Natural killer cell (primary cell): ENCODE measurements around the gene MYO18B. TPM values are rescaled to one million over a fixed set of nuclear protein-coding genes. Genes with fewer than 3 reads are reported as not detected.

Experiments
- ATAC-seq, 3 donors: fragments of 150-1000 bp in 2 of 3; fragments of 200-7000 bp in 1 of 3; cut with Tn5 transposase; 1 replicate in 1 of 3; 2 replicates in 2 of 3; pipeline ENCODE4 v1.10.0; 2021; ENCODE audit warnings: mild to moderate bottlenecking in 2 of 3, moderate library complexity in 2 of 3
- DNase-seq, 2 donors: peaks; one replicate each; pipeline versions ENCODE4 v3.0.0 to v3.0.0-alpha.2; 2013 to 2021; ENCODE audit warnings: mixed read lengths in 1 of 2
- H3K27ac ChIP-seq: one replicate; pipeline ENCODE4 v1.5.1; 2013; ENCODE audit warnings: mild to moderate bottlenecking, low read length
- H3K27me3 ChIP-seq: one replicate; pipeline ENCODE4 v1.6.1; 2013; ENCODE audit warnings: low read length; ENCODE audit not compliant: control insufficient read depth, insufficient read depth
- H3K36me3 ChIP-seq: one replicate; pipeline ENCODE4 v1.6.1; 2013; ENCODE audit warnings: low read length; ENCODE audit not compliant: control insufficient read depth, insufficient read depth
- H3K4me1 ChIP-seq: one replicate; pipeline ENCODE4 v1.6.1; 2013; ENCODE audit warnings: low read length; ENCODE audit not compliant: control insufficient read depth, insufficient read depth
- H3K4me3 ChIP-seq: one replicate; pipeline ENCODE4 v1.5.1; 2013; ENCODE audit warnings: low read length
- H3K9me3 ChIP-seq: one replicate; pipeline ENCODE4 v1.6.1; 2013; ENCODE audit warnings: low read length; ENCODE audit not compliant: control insufficient read depth, insufficient read depth
- H3K27ac Mint-ChIP-seq, 2 donors: one replicate each; pipeline ENCODE4 v1.8.0; 2022; ENCODE audit warnings: mild to moderate bottlenecking in 2 of 2, mixed read lengths in 2 of 2, moderate library complexity in 1 of 2
- H3K27me3 Mint-ChIP-seq, 2 donors: one replicate each; pipeline ENCODE4 v1.8.0; 2022; ENCODE audit warnings: low read depth in 2 of 2, mixed read lengths in 2 of 2
- H3K36me3 Mint-ChIP-seq: one replicate; pipeline ENCODE4 v1.8.0; 2022; ENCODE audit warnings: mixed read lengths
- H3K4me1 Mint-ChIP-seq, 2 donors: one replicate each; pipeline ENCODE4 v1.8.0; 2022; ENCODE audit warnings: mixed read lengths in 2 of 2
- H3K4me3 Mint-ChIP-seq: one replicate; pipeline ENCODE4 v1.8.0; 2022; ENCODE audit warnings: mild to moderate bottlenecking, moderate library complexity, mixed read lengths
- H3K9me3 Mint-ChIP-seq, 2 donors: one replicate each; pipeline ENCODE4 v1.8.0; 2022; ENCODE audit warnings: mixed read lengths in 2 of 2
- WGBS: methylation state at CpG from one replicate; pipeline ENCODE4 v1.1.7; 2013; ENCODE audit warnings: missing lambda C conversion rate; ENCODE audit not compliant: insufficient coverage; 5-methylcytosine and 5-hydroxymethylcytosine counted together
- intact Hi-C: fragments of 100-400 bp; cut with micrococcal nuclease; formaldehyde crosslinking; loops from one replicate; pipeline ENCODE4 v1.14.2; 2022
- total RNA-seq, 4 donors: library from RNA; stranded (reverse); fragments of 120-200 nt in 1 of 4; gene quantifications; one replicate each; pipeline versions ENCODE4 v1.2.3 to v1.2.4, GENCODE V29; 2013 to 2022
- TF ChIP-seq, protein P1 (sequence below): fragments of 200-600 bp; IDR thresholded peaks from one replicate; pipeline ENCODE4 v1.8.0; 2022; ENCODE audit warnings: antibody characterized with exemption

Gene MYO18B
- total RNA-seq, 3 donors from 2014 or later (not counting 1 experiment from before 2014, with no cell fraction given) = 0.07 to 0.14 (median 0.10) TPM

DNA sequence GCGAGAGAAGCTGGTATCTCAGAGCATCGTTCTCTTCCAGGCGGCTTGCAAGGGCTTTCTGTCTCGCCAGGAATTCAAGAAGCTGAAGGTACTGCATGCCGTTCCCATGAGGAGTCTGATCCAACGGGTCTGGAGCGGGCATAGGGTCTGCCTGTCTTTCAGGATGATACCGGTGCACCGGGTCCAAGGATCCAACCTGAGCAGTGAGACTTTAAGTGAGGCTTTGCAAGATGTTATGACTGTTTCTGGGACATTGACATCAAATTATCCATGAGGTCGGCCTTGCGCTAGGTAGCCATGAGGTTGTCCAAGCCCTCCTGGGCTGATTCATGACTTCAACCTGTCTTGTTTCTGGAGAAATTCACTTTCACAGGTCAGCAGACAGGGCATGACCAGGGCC is 132.3 kb downstream of the MYO18B start:
- WGBS = 92% methylated on average over 11 of the region's 11 CpGs
- Histone ChIP-seq H3K36me3 (no peaks in the 10 kb centered on the region), H3K4me3 (no peak overlapping the region), H3K27me3 (no peaks in the 10 kb centered on the region), H3K4me1 (no peaks in the 10 kb centered on the region), H3K27ac (no peak overlapping the region), H3K9me3 (no peaks in the 10 kb centered on the region)
- DNase-seq (no peak), ATAC-seq (no peak)
- Mint-ChIP-seq H3K27me3 (peaks cover 2 to 16% of the 10 kb centered on the region in 2 donors), H3K27ac (no peak overlapping the region), H3K4me1 (no peaks in the 10 kb centered on the region), H3K4me3 (no peak overlapping the region), H3K36me3 (no peaks in the 10 kb centered on the region), H3K9me3 (no peaks in the 10 kb centered on the region)
- intact Hi-C loops = no loop called here
- TF ChIP-seq, protein P1, sequence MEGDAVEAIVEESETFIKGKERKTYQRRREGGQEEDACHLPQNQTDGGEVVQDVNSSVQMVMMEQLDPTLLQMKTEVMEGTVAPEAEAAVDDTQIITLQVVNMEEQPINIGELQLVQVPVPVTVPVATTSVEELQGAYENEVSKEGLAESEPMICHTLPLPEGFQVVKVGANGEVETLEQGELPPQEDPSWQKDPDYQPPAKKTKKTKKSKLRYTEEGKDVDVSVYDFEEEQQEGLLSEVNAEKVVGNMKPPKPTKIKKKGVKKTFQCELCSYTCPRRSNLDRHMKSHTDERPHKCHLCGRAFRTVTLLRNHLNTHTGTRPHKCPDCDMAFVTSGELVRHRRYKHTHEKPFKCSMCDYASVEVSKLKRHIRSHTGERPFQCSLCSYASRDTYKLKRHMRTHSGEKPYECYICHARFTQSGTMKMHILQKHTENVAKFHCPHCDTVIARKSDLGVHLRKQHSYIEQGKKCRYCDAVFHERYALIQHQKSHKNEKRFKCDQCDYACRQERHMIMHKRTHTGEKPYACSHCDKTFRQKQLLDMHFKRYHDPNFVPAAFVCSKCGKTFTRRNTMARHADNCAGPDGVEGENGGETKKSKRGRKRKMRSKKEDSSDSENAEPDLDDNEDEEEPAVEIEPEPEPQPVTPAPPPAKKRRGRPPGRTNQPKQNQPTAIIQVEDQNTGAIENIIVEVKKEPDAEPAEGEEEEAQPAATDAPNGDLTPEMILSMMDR = no peak

DNA sequence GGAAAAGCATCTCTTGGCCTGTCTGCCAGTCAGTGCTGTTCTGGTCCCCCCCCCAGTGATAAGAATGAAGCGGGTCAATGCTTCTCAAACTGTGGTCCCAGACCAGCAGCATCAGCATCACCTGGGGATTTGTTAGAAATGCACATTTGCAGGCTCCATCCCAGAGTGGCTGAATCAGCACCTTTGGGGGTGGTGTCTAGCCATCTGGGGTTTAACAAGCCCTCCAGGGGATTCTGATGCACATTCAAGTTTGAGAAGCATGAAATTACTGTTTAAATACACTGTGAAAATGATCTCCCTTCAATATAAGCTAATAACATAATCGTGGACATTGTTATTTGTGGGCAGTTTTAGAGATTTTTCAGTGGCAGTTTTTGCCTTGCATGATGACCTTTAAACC is 133.5 kb downstream of the MYO18B start:
- H3K27ac Mint-ChIP-seq = no peak overlapping the region
- H3K4me1 Mint-ChIP-seq = no peaks in the 10 kb centered on the region
- Histone ChIP-seq H3K36me3 (no peaks in the 10 kb centered on the region), H3K27me3 (no peaks in the 10 kb centered on the region), H3K9me3 (no peaks in the 10 kb centered on the region), H3K4me3 (no peak overlapping the region), H3K4me1 (no peaks in the 10 kb centered on the region), H3K27ac (no peak overlapping the region)
- ATAC-seq (no peak), DNase-seq (no peak)
- H3K27me3 Mint-ChIP-seq = peaks cover 5 to 20% of the 10 kb centered on the region in 2 donors
- 59% methylated on average over 1 of the region's 2 CpGs for WGBS
- intact Hi-C loops = no loop called here
- no peaks in the 10 kb centered on the region for H3K9me3 Mint-ChIP-seq
- TF ChIP-seq, protein P1 = no peak
- H3K36me3 Mint-ChIP-seq = no peaks in the 10 kb centered on the region
- no peak overlapping the region for H3K4me3 Mint-ChIP-seq

DNA sequence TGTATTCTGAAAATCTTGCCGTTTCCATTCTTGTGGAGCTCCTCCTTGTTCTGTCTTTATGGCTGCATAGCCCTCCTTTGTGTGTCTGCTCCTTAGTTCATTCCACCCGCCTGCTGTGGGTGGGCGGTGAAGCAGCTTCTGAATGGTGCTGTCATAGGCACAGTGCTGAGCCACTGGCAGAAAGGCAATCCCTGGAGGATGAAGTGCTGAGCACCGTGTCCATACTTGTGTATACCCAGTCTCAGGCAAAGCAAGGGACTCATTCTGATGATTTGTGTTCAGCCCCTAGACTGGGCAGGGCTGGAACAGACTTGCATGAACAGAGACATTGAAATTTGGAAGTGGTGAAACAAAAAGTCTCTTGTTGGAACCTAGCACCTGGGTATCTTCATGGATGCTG is 134.9 kb downstream of the MYO18B start:
- Histone ChIP-seq H3K9me3 (no peaks in the 10 kb centered on the region), H3K27ac (no peak overlapping the region), H3K27me3 (no peaks in the 10 kb centered on the region), H3K4me1 (no peaks in the 10 kb centered on the region), H3K36me3 (no peaks in the 10 kb centered on the region), H3K4me3 (no peak overlapping the region)
- no peak overlapping the region for H3K4me3 Mint-ChIP-seq
- ATAC-seq (no peak), DNase-seq (no peak)
- peaks cover 9 to 20% of the 10 kb centered on the region in 2 donors for H3K27me3 Mint-ChIP-seq
- TF ChIP-seq, protein P1 = no peak
- H3K36me3 Mint-ChIP-seq = no peaks in the 10 kb centered on the region
- no peak overlapping the region for H3K27ac Mint-ChIP-seq
- intact Hi-C loops = no loop called here
- H3K9me3 Mint-ChIP-seq = no peaks in the 10 kb centered on the region
- no peaks in the 10 kb centered on the region for H3K4me1 Mint-ChIP-seq
- 84% methylated on average over 4 of the region's 4 CpGs for WGBS

DNA sequence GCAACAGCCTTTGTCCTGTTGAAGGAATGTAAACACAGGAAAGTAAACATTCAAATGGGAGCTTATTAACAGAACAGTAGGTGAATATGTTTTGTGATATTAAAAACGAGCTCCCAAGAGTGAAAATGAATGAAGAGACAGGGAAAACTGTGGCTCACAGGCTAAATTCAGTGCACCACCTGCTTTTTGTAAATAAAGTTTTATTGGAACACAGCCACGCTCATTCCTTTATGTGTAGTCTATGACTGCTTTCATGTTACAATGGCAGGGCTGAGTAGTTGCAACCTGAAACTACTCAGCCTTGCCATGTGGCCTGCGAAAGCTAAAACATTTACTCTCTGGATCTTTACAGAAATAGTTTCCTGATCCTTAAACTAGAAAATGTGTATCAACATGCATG is 136.9 kb downstream of the MYO18B start:
- Histone ChIP-seq H3K9me3 (no peaks in the 10 kb centered on the region), H3K27me3 (no peaks in the 10 kb centered on the region), H3K4me3 (no peak overlapping the region), H3K27ac (no peak overlapping the region), H3K36me3 (no peaks in the 10 kb centered on the region), H3K4me1 (no peaks in the 10 kb centered on the region)
- WGBS = 68% methylated on average over 3 of the region's 3 CpGs
- H3K27me3 Mint-ChIP-seq = peaks cover 10 to 20% of the 10 kb centered on the region in 2 donors
- no peaks in the 10 kb centered on the region for H3K36me3 Mint-ChIP-seq
- no peaks in the 10 kb centered on the region for H3K4me1 Mint-ChIP-seq
- intact Hi-C loops = no loop called here
- no peak for ATAC-seq
- TF ChIP-seq, protein P1 = no peak
- no peak for DNase-seq
- no peaks in the 10 kb centered on the region for H3K9me3 Mint-ChIP-seq
- no peak overlapping the region for H3K4me3 Mint-ChIP-seq
- H3K27ac Mint-ChIP-seq = no peak overlapping the region
